Activated T-cell treated with anti-CD3 and anti-CD28 coated beads, Interleukin-2, amount 50 U/mL, for 72 hours (primary cell): ENCODE data around the gene MINDY1. TPM values are rescaled to one million over a fixed set of nuclear protein-coding genes. Genes with fewer than 3 reads are reported as not detected.

Experiments
- ATAC-seq, 2 donors: fragments of 150-1000 bp; cut with Tn5 transposase; replicated peaks in 1 of 2; 2 replicates each; pipeline ENCODE4 v1.10.0; 2021; ENCODE audit warnings: moderate library complexity in 2 of 2, mild to moderate bottlenecking in 1 of 2
- DNase-seq, 2 donors: peaks; one replicate each; pipeline ENCODE4 v3.0.0; 2021 to 2022; ENCODE audit warnings: mixed read lengths in 1 of 2
- H3K27ac Mint-ChIP-seq: one replicate; pipeline ENCODE4 v1.8.0; 2022; ENCODE audit warnings: mild to moderate bottlenecking, moderate library complexity, mixed read lengths
- H3K27me3 Mint-ChIP-seq: one replicate; pipeline ENCODE4 v1.8.0; 2022; ENCODE audit warnings: low read depth, mixed read lengths
- H3K36me3 Mint-ChIP-seq, 2 donors: one replicate each; pipeline ENCODE4 v1.8.0; 2022; ENCODE audit warnings: mixed read lengths in 2 of 2, mild to moderate bottlenecking in 1 of 2; ENCODE audit not compliant: insufficient read depth in 2 of 2
- H3K4me1 Mint-ChIP-seq: one replicate; pipeline ENCODE4 v1.8.0; 2022; ENCODE audit warnings: low read depth, mixed read lengths
- H3K4me3 Mint-ChIP-seq, 2 donors: one replicate each; pipeline ENCODE4 v1.8.0; 2022; ENCODE audit warnings: mild to moderate bottlenecking in 2 of 2, mixed read lengths in 2 of 2, moderate library complexity in 2 of 2
- H3K9me3 Mint-ChIP-seq, 2 donors: one replicate each; pipeline ENCODE4 v1.8.0; 2022; ENCODE audit warnings: mixed read lengths in 2 of 2
- total RNA-seq, 2 donors: library from RNA; stranded (reverse); gene quantifications; one replicate each; pipeline ENCODE4 v1.2.3, GENCODE V29; 2022

The MINDY1 gene
- total RNA-seq, 2 donors from 2014 or later: 10.9 to 11.9 TPM

DNA sequence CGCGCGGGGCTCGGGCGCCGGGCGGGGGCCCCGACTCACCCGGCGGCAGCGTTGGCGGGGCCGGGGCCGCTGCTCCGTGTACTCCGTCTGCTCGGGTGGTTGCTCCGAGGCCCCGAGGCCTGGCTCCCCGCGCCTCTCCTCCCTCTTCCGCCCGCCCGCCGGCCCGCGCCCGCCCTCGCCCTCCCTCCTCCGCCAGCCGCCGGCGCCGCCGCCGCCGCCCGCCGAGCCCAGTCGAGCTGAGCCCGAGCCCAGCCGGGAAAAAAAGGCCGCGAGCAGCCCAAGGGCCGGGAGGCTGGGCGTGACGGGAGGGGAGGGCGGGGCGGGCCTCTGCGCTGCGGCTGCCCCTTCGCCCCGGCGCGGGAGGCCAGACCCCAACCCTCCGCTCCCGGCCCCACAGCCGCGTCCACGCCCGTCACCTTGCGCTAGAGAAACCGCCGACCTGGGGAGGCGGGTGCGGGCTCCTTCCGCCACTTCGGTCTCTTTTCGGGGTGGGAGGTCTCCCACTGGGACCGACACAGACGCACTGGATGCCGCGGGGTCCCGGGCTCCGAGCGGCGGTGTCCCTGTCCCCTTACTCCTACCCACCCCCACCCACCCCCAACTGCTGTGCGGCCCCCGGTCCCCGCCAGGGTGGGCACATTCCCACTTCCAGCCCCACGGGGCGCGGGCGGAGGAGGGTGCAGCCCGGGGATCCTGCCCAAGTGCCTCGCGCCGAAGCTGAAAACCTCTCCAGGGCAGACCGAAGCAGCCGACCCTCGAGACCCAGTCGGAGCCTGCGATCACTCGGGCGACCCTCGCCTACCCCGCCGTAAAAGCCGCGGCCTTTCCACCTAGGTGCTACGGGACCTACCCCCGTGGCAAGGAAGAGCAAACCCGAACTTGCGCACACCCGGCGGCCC lies 31.9 kb downstream of the MINDY1 start, which contains the start of gene CERS2:
CERS2 (minus strand) TSS at position 256 of the 899 bp plus-strand sequence. CDS start 5,745 bp downstream, outside the sequence.
- DNase-seq (peak; percentile 82 to 85), ATAC-seq (peak; percentile 63 to 66)
- Mint-ChIP-seq H3K9me3 (no peaks in the 10 kb centered on the region), H3K4me1 (peaks cover 77% of the 10 kb centered on the region), H3K36me3 (peaks cover 0 to 3% of the 10 kb centered on the region in 2 donors), H3K27me3 (no peaks in the 10 kb centered on the region), H3K27ac (peak within 1 kb of the TSS; percentile 88), H3K4me3 (peak within 1 kb of the TSS; percentile 90 to 92)

DNA sequence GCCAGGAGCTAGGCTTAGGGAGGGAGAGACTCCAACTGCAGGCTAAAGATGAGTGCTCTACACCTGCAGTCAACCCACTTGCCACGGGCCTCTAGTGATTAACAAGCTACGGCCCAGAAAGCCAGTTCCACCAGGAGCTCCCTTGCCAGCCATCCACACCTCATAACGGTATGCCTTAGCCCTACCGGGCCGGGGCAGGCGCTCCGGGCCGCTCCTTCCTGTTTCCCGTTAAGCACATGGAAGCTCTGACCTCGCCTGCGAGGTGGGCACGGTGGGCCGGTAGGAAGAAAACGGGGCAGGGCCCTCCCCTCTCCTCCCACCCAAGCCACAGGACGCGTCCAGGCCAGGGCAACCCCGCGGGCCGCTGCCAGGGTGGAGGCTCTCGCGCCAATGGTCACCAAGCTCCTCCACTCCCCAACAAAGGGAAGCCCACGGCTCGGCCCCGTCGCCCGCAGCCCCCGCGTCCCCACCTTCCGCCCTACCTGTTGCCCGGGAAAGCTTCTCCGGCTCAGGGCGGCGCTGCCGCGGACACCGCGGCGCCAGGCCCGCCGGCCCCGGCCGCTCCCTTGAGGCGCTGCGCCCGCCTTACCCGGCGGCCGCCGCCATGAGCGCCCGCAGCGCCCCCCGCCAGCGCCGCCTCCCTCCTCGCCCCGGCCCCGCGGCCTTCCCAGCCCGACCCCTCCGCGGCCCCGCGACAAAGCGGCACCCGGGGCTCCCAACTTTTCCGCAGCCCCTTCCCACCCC lies 32.7 kb downstream of the MINDY1 start:
- H3K4me1 Mint-ChIP-seq: peaks cover 68% of the 10 kb centered on the region
- H3K27ac Mint-ChIP-seq: peak overlapping the region; percentile 88
- no peaks in the 10 kb centered on the region for H3K27me3 Mint-ChIP-seq
- peak overlapping the region; percentile 90 to 92 for H3K4me3 Mint-ChIP-seq
- peaks cover 0 to 3% of the 10 kb centered on the region in 2 donors for H3K36me3 Mint-ChIP-seq
- ATAC-seq: peak; percentile 44 to 49
- H3K9me3 Mint-ChIP-seq: no peaks in the 10 kb centered on the region
- DNase-seq: peak; percentile 52 to 54

DNA sequence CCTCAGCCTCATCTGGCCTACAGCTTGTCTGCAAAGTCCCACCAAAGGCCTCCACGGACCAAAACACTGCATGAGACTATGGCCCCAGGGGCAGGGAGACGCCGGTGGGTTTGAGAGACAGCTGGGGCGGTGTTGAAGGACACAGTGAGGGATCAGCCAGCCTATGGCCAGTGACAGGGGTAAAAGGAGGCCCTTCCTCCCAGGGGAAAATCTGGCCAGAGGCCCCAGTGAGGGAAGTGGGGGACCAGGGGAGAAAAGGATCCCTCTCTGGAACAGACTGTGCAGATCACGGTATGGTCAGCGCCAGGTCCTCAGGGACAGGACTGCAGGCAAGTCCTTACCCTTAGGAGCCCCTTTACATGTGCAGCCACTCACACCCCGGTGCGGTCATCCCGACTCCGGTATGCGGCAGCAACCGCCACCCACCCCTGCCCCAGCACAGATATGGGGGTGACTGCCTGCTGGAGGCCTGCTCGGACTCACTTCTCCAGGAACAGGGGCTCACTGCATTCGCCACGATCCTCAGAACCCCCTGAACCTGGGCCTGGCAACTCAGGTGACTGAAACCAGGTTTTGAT lies 33.4 kb downstream of the MINDY1 start:
- Mint-ChIP-seq H3K9me3 (no peaks in the 10 kb centered on the region), H3K4me1 (peaks cover 62% of the 10 kb centered on the region), H3K4me3 (peak overlapping the region; percentile 90 to 92), H3K36me3 (peaks cover 0 to 3% of the 10 kb centered on the region in 2 donors), H3K27me3 (no peaks in the 10 kb centered on the region), H3K27ac (peak overlapping the region; percentile 90)
- ATAC-seq (no peak), DNase-seq (peak; percentile 34 to 39)

DNA sequence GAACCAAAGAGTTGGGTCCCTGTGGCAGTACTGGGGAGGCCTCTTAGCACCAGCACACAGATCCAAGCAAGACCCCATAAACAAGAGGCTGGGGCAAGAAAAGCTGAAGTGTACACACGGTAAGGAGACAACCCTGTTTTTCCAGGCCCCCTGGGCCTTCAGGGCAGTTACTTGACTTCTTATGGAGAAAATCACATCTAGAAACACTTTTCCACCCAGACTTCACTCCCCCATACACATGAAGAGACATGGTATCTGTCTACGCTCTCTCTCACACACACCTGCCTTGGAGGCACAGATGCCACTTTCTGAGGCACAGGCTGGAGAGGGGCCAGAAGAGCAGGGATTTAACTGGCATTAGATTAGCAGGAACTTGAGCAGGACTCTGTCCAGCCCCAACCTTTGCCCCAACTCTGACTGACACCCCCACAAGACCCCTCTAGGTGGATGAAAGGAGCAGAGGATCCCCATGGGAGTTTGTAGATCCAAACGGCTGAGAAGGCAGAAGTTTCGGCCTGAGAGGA lies 34.2 kb downstream of the MINDY1 start:
- Mint-ChIP-seq H3K27ac (peak overlapping the region; percentile 90), H3K27me3 (no peaks in the 10 kb centered on the region), H3K4me1 (peaks cover 53% of the 10 kb centered on the region), H3K4me3 (peak overlapping the region; percentile 90 to 92), H3K36me3 (peaks cover 4 to 10% of the 10 kb centered on the region in 2 donors), H3K9me3 (no peaks in the 10 kb centered on the region)
- ATAC-seq (no peak), DNase-seq (no peak)

DNA sequence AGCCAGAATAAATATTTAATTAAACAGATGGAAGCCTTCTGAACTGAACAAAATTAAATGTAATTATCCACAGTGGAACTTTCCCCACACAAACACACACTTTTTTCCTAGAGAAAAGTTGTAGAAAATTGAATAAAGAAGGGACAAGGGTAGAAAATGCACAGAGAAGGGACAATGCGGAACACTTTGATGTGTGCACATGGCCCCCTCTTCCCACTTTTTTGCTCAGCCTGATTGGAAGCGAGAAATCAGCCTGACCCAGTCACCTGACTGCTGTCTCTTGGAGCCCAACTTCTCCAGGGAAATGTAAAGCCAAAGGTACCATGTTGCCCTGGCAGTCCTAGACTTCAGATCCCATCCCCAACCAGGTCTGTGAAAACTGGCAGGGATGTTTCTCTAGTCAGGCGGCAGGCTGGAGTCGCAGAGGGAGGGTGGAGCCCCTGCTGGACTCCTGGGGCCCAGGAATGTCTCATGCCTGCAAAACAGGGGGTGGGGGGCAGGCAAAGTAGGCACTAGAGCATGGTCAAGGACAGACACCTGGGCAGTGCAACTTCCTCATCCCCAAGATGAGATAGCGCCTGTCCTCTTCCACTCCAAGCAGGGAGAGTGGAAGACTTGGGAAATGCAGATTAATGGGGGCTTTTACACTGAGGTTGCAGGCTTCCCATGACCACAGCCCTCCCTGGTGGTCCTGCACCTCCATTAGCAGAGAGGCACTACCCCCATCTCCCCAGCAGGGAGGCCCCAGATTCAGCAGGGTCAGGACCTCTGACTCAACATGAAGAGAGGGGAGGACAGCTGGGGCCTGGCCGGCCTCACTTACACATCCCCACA lies 34.9 kb downstream of the MINDY1 start:
- Mint-ChIP-seq H3K9me3 (no peaks in the 10 kb centered on the region), H3K4me1 (peaks cover 46% of the 10 kb centered on the region)

DNA sequence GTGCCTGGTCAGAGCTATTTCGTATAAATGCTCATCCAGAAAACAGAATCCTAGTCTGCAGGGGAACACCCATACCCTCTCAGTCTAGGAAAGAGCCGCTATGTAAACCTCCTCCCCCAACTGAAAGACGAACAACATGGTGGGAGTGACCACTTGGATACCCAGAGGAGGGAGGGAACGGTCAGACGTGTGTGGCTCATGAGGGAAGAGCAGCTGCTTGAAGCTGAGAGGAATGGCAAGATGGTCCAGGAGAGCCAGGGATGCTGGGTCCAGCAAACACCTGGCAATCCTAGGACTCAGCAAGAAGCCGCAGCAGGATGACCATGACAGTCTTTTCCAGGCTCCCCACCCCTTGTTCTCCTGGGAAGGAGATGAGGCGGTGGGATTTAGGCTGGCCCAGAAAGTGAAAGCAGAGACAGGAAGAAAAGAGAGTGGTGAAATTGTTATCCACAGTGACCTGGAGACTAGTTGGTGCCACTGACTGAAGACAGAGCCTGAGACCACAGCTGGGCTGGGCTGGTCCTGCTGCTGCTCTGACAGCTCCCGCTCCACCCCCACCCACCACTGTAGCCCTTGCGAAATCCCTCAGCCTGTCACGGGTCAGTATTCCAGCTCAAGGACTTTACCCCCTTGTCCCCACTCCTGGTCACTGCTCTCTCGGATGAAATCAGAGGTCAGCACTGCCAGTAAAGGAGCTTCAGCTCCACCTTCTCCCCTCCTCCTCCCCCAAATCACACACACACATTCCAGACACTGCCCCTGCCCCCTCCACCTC lies 35.7 kb downstream of the MINDY1 start:
- H3K36me3 Mint-ChIP-seq: peaks cover 8 to 15% of the 10 kb centered on the region in 2 donors
- DNase-seq (no peak), ATAC-seq (no peak)
- peak overlapping the region; percentile 84 for H3K27ac Mint-ChIP-seq
- H3K9me3 Mint-ChIP-seq: no peaks in the 10 kb centered on the region
- no peaks in the 10 kb centered on the region for H3K27me3 Mint-ChIP-seq
- H3K4me1 Mint-ChIP-seq: peaks cover 38% of the 10 kb centered on the region
- peak overlapping the region; percentile 90 to 92 for H3K4me3 Mint-ChIP-seq

More for the DNA sequence above, 34.9 kb downstream of the MINDY1 start:
- Mint-ChIP-seq H3K27me3 (no peaks in the 10 kb centered on the region), H3K27ac (peak overlapping the region; percentile 90), H3K4me3 (peak overlapping the region; percentile 90 to 92), H3K36me3 (peaks cover 4 to 10% of the 10 kb centered on the region in 2 donors)
- peak in 1 of 2 donors; percentile 30 for DNase-seq
- no peak for ATAC-seq

DNA sequence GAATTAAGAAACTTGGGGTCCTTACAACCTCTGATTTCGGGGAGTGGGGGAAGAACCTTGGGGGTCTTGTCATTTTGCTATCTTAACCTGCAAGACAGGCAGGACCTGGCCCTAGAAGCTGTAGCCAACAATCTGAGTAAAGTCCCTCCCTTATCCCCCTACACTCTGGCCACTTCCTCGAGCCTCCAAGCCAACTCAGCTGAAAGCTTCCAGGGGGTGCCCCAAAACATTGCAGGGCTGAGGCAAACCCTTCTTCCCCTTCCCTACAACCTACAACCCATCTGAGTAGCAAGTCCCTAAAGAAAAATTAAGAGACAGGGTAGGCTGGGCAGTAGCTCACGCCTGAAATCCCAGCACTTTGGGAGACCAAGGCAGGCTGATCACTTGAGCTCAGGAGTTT lies 37.1 kb downstream of the MINDY1 start:
- no peak overlapping the region for H3K4me3 Mint-ChIP-seq
- H3K9me3 Mint-ChIP-seq: no peaks in the 10 kb centered on the region
- DNase-seq (no peak), ATAC-seq (no peak)
- peaks cover 8 to 19% of the 10 kb centered on the region in 2 donors for H3K36me3 Mint-ChIP-seq
- H3K4me1 Mint-ChIP-seq: peaks cover 30% of the 10 kb centered on the region
- H3K27me3 Mint-ChIP-seq: no peaks in the 10 kb centered on the region
- no peak overlapping the region for H3K27ac Mint-ChIP-seq

DNA sequence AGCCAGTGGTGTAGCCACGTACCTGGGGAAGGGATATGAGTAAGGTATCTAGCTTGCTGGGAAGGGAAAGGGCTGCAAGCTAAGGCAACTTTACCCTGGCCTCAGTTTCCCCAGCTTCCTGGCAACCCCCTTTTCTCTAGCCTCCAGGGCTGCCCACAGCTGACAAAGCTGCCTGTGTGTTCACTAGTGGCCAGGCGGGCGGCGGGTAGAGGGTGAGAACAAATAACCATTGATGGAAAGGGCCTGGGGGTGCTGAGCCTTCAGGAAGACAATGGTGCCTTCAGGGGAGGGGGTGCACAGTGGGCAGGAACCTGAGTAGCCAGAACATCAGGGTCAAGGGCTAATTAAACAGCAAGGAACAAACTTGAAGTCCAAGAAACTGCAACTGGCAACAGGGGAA lies 38.2 kb downstream of the MINDY1 start:
- no peak overlapping the region for H3K4me3 Mint-ChIP-seq

DNA sequence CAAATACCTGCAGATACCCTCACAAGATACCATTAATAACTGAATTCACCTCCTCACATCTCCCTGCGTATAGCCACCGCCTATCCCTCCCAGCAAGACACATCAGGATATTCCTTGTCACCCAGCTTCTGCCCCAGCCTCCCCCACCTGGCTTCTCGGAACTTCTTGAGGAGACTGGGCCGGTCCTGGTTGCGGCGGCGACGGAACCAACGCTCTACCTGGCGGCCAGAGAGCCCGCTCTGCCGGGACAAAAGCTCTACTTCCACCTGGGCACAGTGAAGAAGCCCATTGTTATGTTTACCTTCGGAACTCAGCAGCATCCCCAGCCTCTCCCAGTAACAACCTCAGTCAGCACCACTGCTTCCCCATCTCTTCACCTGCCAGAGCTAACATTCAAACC lies 38.8 kb downstream of the MINDY1 start:
- ATAC-seq (no peak), DNase-seq (no peak)
- Mint-ChIP-seq H3K4me1 (peaks cover 24% of the 10 kb centered on the region), H3K27me3 (no peaks in the 10 kb centered on the region), H3K36me3 (peaks cover 9 to 29% of the 10 kb centered on the region in 2 donors), H3K27ac (peak overlapping the region; percentile 24), H3K9me3 (no peaks in the 10 kb centered on the region), H3K4me3 (no peak overlapping the region)

More for the DNA sequence above, 38.2 kb downstream of the MINDY1 start:
- DNase-seq (no peak), ATAC-seq (no peak)
- Mint-ChIP-seq H3K4me1 (peaks cover 30% of the 10 kb centered on the region), H3K9me3 (no peaks in the 10 kb centered on the region), H3K27ac (no peak overlapping the region), H3K36me3 (peaks cover 8 to 26% of the 10 kb centered on the region in 2 donors), H3K27me3 (no peaks in the 10 kb centered on the region)

DNA sequence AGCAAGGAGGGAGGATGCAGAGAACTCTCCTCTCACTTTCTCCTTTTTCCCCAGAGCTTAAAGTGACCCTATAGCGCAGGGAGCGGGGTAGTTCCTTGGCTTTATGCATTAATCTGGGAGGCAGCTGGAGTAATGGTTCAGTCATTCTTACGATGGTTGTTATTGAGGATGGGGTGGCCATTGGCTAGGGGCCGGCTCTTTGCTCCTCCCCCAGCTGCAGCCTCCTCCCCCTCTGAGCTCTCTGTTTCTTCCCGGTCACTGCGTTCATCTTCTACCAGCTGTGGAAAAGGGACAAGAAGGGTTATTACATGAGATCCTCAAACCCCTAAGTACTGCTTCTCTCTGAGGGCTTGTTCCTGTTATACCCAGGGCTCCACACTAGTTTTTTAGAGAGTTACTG lies 40.7 kb downstream of the MINDY1 start:
- H3K36me3 Mint-ChIP-seq: peaks cover 14 to 34% of the 10 kb centered on the region in 2 donors
- no peak for ATAC-seq
- H3K4me3 Mint-ChIP-seq: no peak overlapping the region

DNA sequence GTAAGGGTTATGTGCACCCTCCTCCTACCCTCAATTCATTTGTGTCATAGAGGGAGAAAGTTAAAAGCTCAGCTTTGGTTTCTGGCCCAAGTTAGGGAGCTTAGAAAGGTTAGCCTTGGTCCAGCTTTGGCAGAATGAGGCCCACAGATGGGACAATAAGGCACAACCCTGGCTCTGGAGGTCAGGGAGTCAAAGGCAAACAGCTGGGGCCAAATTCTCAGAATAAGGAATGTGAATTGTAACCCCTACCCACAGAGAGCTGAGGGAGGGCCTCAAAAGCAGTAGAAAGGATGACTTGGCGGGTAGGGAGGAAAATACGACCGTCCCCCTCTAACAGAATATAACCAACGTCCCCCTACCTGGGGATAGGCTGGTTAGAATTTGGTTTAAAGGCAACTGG lies 41.1 kb downstream of the MINDY1 start:
- Mint-ChIP-seq H3K4me1 (peaks cover 1% of the 10 kb centered on the region), H3K36me3 (peaks cover 14 to 34% of the 10 kb centered on the region in 2 donors), H3K4me3 (no peak overlapping the region), H3K27ac (peak overlapping the region; percentile 26), H3K27me3 (no peaks in the 10 kb centered on the region), H3K9me3 (no peaks in the 10 kb centered on the region)
- DNase-seq (no peak), ATAC-seq (no peak)

More for the DNA sequence above, 40.7 kb downstream of the MINDY1 start:
- Mint-ChIP-seq H3K4me1 (peaks cover 5% of the 10 kb centered on the region), H3K27me3 (no peaks in the 10 kb centered on the region), H3K9me3 (no peaks in the 10 kb centered on the region), H3K27ac (peak overlapping the region; percentile 33)
- no peak for DNase-seq
